Neural progenitor cell (in vitro differentiated cells): ENCODE results near the gene CACNA1C. TPM values are rescaled to one million over a fixed set of nuclear protein-coding genes. Genes with fewer than 3 reads are reported as not detected.

Experiments used
- DNase-seq: peaks from one replicate; pipeline ENCODE4 v3.0.0-alpha.2; 2016; ENCODE audit warnings: low spot score
- H2AFZ ChIP-seq: fragments of 200-600 bp; sonication (generic); replicated peaks from 2 replicates; pipeline ENCODE4 v1.6.1; 2016; ENCODE audit warnings: antibody characterized with exemption
- H3F3A ChIP-seq: fragments of 200-600 bp; sonication (generic); 2 replicates; pipeline ENCODE4 v1.6.1; 2016; ENCODE audit warnings: antibody characterized with exemption, low read depth
- H3K27ac ChIP-seq: fragments of 200-600 bp; sonication (generic); 2 replicates; pipeline ENCODE4 v1.5.1; 2016; ENCODE audit warnings: mild to moderate bottlenecking
- H3K27me3 ChIP-seq: fragments of 200-600 bp; sonication (generic); 2 replicates; pipeline ENCODE4 v1.6.1; 2016; ENCODE audit warnings: mild to moderate bottlenecking, moderate library complexity
- H3K36me3 ChIP-seq: fragments of 200-600 bp; sonication (generic); 2 replicates; pipeline ENCODE4 v1.5.1; 2016
- H3K4me1 ChIP-seq: fragments of 200-600 bp; sonication (generic); 2 replicates; pipeline ENCODE4 v1.6.1; 2016; ENCODE audit warnings: mixed run types
- H3K4me2 ChIP-seq: fragments of 200-600 bp; sonication (generic); 2 replicates; pipeline ENCODE4 v1.6.1; 2016
- H3K4me3 ChIP-seq: fragments of 200-600 bp; sonication (generic); 2 replicates; pipeline ENCODE4 v1.5.1; 2016
- H3K79me2 ChIP-seq: fragments of 200-600 bp; sonication (generic); 2 replicates; pipeline ENCODE4 v1.6.1; 2016; ENCODE audit warnings: low read depth
- H3K9ac ChIP-seq: fragments of 200-600 bp; sonication (generic); 2 replicates; pipeline ENCODE4 v1.6.1; 2016
- H3K9me3 ChIP-seq: fragments of 200-600 bp; sonication (generic); 2 replicates; pipeline ENCODE4 v1.5.1; 2016; ENCODE audit warnings: low read depth
- H4K20me1 ChIP-seq: fragments of 200-600 bp; sonication (generic); 2 replicates; pipeline ENCODE4 v1.6.1; 2016; ENCODE audit warnings: low read depth
- H3K27ac Mint-ChIP-seq: 3 replicates; pipeline ENCODE4 v1.8.0; 2021; ENCODE audit warnings: mixed read lengths
- H3K27me3 Mint-ChIP-seq: 2 replicates; pipeline ENCODE4 v1.8.0; 2022; ENCODE audit warnings: low read depth, mild to moderate bottlenecking, inconsistent platforms, moderate library complexity, mixed read lengths; ENCODE audit not compliant: insufficient read depth
- H3K36me3 Mint-ChIP-seq: 3 replicates; pipeline ENCODE4 v1.8.0; 2021; ENCODE audit warnings: mixed read lengths
- H3K4me1 Mint-ChIP-seq: 3 replicates; pipeline ENCODE4 v1.8.0; 2021; ENCODE audit warnings: mixed read lengths
- H3K4me3 Mint-ChIP-seq: 3 replicates; pipeline ENCODE4 v1.8.0; 2021; ENCODE audit warnings: mild to moderate bottlenecking, moderate library complexity, mixed read lengths
- H3K9me3 Mint-ChIP-seq: 3 replicates; pipeline ENCODE4 v1.8.0; 2020; ENCODE audit warnings: mixed read lengths
- EZH2 ChIP-seq: fragments of 200-600 bp; sonication (generic); IDR thresholded peaks from 2 replicates; pipeline ENCODE4 v1.6.1; 2017; ENCODE audit warnings: antibody characterized with exemption, mild to moderate bottlenecking, moderate library complexity
- EZH2phosphoT487 ChIP-seq: fragments of 200-600 bp; sonication (generic); IDR thresholded peaks from 2 replicates; pipeline ENCODE4 v1.6.1; 2017; ENCODE audit warnings: antibody characterized with exemption
- total RNA-seq: library from RNA; depleted of rRNA; stranded (reverse); fragments of >200 nt; gene quantifications from 2 replicates; pipeline ENCODE4 v1.2.3, GENCODE V29; 2015; ENCODE audit warnings: low replicate concordance
- TF ChIP-seq, protein P1 (sequence below): fragments of 200-600 bp; sonication (generic); IDR thresholded peaks from 2 replicates; pipeline ENCODE4 v1.5.1; 2017; ENCODE audit warnings: antibody characterized with exemption, mild to moderate bottlenecking

The CACNA1C gene
- total RNA-seq, 1 donor from 2014 or later = 2.7 TPM

DNA sequence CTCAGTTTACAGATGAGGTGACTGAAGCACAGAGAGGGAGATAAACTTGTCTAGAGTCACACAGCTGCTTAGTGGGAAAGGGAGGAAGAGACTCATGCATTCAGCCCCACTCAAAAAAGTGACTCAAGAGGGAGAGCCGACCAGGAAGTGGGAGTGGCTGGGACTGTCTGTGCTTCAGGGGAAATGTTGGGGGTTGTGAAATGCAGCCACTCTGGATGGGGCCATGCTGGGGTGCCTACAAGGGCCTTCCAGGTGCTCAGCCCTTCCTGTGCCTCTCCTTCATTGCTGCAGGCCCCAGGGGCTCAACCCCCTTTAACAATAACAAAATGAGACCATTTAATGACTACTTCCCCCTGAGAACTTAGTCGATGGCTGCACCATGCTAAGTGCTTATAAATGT, 41.8 kb downstream of the CACNA1C start:
- H3K4me2 ChIP-seq = no peak overlapping the region

DNA sequence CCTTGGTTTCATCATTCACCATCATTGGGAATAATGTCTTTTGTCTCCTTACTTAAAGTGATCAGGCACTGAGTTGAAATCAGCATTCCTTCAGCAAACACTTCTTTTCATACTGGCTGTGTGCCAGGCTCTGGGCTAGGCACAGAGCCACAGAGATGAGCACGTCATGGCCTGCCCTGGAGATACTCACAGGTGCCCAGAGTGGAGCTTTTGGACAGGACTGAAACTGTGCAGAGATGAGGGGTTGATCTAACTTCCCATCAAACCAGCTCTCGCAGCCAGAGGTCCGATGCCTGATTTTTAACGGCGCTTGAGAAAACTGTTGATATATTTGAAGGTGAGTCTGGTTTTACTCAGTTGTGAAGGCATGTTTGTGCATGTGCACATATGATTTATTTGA, 43.1 kb downstream of the CACNA1C start:
- Mint-ChIP-seq H3K27me3 (peaks cover 3% of the 10 kb centered on the region), H3K27ac (no peak overlapping the region), H3K4me3 (no peak overlapping the region), H3K4me1 (peaks cover 6% of the 10 kb centered on the region), H3K9me3 (no peaks in the 10 kb centered on the region), H3K36me3 (no peaks in the 10 kb centered on the region)
- no peak overlapping the region for H3K4me3 ChIP-seq
- no peaks in the 10 kb centered on the region for H3K9me3 ChIP-seq
- no peak overlapping the region for H3K4me2 ChIP-seq
- H3K79me2 ChIP-seq = no peaks in the 10 kb centered on the region
- no peaks in the 10 kb centered on the region for H3K4me1 ChIP-seq
- DNase-seq = no peak
- no peak overlapping the region for H2AFZ ChIP-seq
- H3K36me3 ChIP-seq = no peaks in the 10 kb centered on the region
- H3F3A ChIP-seq = no peaks in the 10 kb centered on the region
- no peaks in the 10 kb centered on the region for H4K20me1 ChIP-seq
- TF ChIP-seq EZH2phosphoT487 = no peak
- no peak for TF ChIP-seq EZH2
- TF ChIP-seq, protein P1, sequence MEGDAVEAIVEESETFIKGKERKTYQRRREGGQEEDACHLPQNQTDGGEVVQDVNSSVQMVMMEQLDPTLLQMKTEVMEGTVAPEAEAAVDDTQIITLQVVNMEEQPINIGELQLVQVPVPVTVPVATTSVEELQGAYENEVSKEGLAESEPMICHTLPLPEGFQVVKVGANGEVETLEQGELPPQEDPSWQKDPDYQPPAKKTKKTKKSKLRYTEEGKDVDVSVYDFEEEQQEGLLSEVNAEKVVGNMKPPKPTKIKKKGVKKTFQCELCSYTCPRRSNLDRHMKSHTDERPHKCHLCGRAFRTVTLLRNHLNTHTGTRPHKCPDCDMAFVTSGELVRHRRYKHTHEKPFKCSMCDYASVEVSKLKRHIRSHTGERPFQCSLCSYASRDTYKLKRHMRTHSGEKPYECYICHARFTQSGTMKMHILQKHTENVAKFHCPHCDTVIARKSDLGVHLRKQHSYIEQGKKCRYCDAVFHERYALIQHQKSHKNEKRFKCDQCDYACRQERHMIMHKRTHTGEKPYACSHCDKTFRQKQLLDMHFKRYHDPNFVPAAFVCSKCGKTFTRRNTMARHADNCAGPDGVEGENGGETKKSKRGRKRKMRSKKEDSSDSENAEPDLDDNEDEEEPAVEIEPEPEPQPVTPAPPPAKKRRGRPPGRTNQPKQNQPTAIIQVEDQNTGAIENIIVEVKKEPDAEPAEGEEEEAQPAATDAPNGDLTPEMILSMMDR = no peak
- H3K9ac ChIP-seq = no peak overlapping the region
- no peaks in the 10 kb centered on the region for H3K27me3 ChIP-seq
- no peak overlapping the region for H3K27ac ChIP-seq

More for the DNA sequence above, 41.8 kb downstream of the CACNA1C start:
- Histone ChIP-seq H3K4me1 (no peaks in the 10 kb centered on the region), H3F3A (no peaks in the 10 kb centered on the region), H2AFZ (no peak overlapping the region), H3K36me3 (no peaks in the 10 kb centered on the region), H3K9ac (no peak overlapping the region), H3K27me3 (no peaks in the 10 kb centered on the region), H3K4me3 (no peak overlapping the region), H3K79me2 (no peaks in the 10 kb centered on the region), H3K27ac (no peak overlapping the region), H3K9me3 (no peaks in the 10 kb centered on the region), H4K20me1 (no peaks in the 10 kb centered on the region)
- Mint-ChIP-seq H3K4me1 (peaks cover 6% of the 10 kb centered on the region), H3K27ac (no peak overlapping the region), H3K27me3 (peaks cover 3% of the 10 kb centered on the region), H3K4me3 (no peak overlapping the region), H3K9me3 (no peaks in the 10 kb centered on the region), H3K36me3 (no peaks in the 10 kb centered on the region)
- no peak for DNase-seq
- TF ChIP-seq, protein P1 = no peak
- TF ChIP-seq EZH2phosphoT487 = no peak
- TF ChIP-seq EZH2 = no peak

DNA sequence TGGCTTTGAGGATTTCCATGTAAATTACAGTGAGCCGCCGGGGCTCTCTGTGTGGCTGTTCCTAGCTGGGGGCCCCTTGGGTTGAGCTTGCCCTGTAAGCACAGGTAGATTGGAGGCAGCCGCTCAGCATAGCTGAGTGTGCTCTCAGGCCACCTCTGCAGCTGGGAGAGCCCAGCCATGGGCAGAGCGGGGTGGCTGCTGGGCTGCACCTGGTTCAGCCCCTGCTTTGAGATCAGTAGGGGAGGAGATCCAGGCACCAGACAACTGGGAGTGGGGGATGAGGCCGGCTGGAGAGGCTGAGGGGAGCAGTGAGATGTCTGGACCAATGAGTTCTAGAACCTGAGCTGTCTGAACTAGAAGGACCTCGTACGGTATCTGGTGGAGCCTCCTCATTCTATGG, 44.8 kb downstream of the CACNA1C start:
- Histone ChIP-seq H3K4me1 (no peaks in the 10 kb centered on the region), H3K9ac (no peak overlapping the region), H3K79me2 (no peaks in the 10 kb centered on the region), H3K36me3 (no peaks in the 10 kb centered on the region), H3F3A (no peaks in the 10 kb centered on the region), H4K20me1 (no peaks in the 10 kb centered on the region), H3K4me3 (no peak overlapping the region), H3K9me3 (no peaks in the 10 kb centered on the region), H2AFZ (no peak overlapping the region), H3K4me2 (no peak overlapping the region), H3K27ac (no peak overlapping the region), H3K27me3 (no peaks in the 10 kb centered on the region)
- Mint-ChIP-seq H3K27ac (no peak overlapping the region), H3K27me3 (peaks cover 2% of the 10 kb centered on the region), H3K9me3 (no peaks in the 10 kb centered on the region), H3K4me1 (peaks cover 9% of the 10 kb centered on the region), H3K36me3 (no peaks in the 10 kb centered on the region), H3K4me3 (no peak overlapping the region)
- DNase-seq = no peak
- TF ChIP-seq, protein P1 = no peak

DNA sequence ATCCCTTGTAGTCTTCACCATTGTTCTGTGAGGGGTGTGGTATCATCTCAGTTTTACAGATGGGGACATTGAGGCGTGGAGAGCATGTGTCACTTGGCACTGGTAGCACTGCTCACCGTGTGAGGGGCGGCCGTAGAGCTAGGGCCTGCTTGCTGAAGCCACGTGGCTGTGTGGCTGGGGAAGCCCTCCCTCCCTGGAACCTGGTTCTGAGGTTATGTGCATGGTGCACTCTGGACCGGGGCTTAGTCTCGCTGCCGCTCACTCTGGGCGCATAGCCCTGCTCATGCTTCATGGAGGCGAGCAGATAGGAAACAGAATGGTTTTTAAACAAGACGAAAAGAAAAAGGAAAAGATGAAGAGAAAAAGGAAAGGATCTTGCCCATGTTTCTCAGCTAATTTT, 46.1 kb downstream of the CACNA1C start:
- Mint-ChIP-seq H3K4me1 (peaks cover 9% of the 10 kb centered on the region), H3K27me3 (peaks cover 3% of the 10 kb centered on the region), H3K9me3 (no peaks in the 10 kb centered on the region), H3K36me3 (no peaks in the 10 kb centered on the region), H3K27ac (no peak overlapping the region), H3K4me3 (no peak overlapping the region)
- H3F3A ChIP-seq = no peaks in the 10 kb centered on the region
- H3K4me2 ChIP-seq = no peak overlapping the region
- DNase-seq = no peak
- H4K20me1 ChIP-seq = no peaks in the 10 kb centered on the region
- no peaks in the 10 kb centered on the region for H3K36me3 ChIP-seq
- no peaks in the 10 kb centered on the region for H3K4me1 ChIP-seq
- no peak overlapping the region for H3K27ac ChIP-seq
- H3K4me3 ChIP-seq = no peak overlapping the region
- TF ChIP-seq EZH2 = no peak
- TF ChIP-seq EZH2phosphoT487 = no peak
- TF ChIP-seq, protein P1 = no peak
- no peak overlapping the region for H3K9ac ChIP-seq
- H3K27me3 ChIP-seq = no peaks in the 10 kb centered on the region
- H3K79me2 ChIP-seq = no peaks in the 10 kb centered on the region
- H2AFZ ChIP-seq = no peak overlapping the region
- no peaks in the 10 kb centered on the region for H3K9me3 ChIP-seq
